ENCODE results near the gene CAMTA1.

The CAMTA1 gene

DNA sequence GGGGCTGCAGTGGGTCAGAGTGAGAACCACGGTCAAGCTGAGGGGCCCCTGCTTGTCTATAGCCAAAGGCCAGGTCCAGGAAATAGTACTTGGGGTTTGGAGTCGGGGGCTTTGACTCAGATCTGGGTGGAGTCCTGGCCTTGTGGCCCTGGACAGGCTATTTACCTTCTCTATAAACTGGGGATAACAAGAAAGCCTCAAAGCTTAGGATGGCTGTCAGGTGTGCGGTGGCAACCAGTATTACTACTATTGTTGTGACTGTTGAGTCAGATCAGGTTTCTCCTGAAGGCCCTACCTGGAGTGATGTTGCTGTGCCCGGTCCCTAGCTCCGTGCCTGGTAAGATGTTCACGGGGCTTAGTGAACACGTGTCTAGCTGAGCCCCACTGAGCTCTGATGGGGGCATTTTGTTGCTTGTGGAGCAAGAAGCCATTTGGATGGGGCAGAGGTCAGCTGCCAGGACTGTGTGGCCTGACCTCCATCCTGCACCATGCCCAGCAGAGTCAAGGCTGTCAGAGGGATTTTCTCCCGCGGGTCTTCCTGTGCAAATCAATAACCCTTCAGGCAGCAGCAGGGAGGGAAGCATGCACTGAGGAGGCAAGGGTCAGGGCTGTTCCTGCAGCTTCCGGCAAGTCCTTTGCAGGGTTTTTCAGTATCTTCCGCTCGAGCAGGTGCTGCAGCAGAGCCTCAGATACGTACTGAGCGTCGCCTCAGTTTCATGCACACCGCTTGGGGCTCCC lies 170.3 kb downstream of the CAMTA1 start:
- no peak for DNase-seq (ENCODE audit: low read depth in 1 of 2, low spot score in 1 of 2)

DNA sequence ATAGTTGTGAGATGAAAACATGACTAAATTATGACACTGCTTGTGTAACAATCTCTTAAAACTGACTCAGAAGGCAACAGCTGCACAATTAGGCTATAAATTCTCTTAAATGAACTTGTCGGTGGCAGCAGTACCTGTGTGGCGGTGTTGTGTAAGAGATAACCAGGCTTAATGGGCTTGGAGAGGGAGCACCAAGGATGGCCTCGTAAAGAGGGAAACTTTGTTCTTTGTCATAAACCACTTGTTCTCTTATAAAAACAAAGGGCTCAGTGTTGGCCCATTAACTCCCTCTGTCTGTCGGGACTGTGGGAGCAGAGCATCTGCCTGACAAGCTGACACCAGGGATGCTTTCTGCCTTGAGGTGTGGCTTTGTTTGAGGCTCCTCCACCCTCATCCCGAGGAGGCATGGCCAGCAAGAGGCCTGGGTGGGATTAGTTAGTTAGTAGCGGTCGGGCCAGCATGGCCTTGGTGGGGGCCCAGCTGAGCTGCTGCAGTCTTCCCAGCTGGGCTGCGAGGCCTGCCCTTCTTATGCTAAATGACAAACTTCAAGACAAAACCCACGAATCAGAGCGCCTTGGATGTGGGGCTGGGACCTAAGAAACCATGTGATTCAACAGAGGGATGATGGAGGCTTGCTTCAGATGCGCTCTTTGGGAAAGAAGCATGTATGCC lies 171.4 kb downstream of the CAMTA1 start:
- no peak for DNase-seq (ENCODE audit: low read depth in 1 of 2, low spot score in 1 of 2)

DNA sequence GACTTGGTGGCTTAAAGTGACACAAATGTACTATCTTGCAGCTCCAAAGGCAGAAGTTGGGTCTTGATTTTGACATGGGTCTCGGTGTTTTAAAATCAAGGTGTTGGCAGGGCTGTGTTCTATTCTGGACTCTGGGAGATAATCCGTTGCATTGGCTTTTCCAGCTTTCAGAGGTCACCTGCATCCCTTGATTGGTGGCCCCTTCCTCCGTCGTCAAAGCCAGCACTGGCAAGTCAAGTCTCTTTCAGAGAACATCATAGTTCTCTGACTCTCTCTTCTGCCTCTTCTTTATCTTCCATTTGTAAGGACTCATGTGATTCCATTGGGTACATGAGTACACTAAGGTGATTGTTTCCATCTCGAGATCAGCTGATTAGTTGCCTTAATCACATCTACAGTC lies 172.1 kb downstream of the CAMTA1 start:
- DNase-seq (ENCODE audit: low read depth in 1 of 2, low spot score in 1 of 2), result no peak

DNA sequence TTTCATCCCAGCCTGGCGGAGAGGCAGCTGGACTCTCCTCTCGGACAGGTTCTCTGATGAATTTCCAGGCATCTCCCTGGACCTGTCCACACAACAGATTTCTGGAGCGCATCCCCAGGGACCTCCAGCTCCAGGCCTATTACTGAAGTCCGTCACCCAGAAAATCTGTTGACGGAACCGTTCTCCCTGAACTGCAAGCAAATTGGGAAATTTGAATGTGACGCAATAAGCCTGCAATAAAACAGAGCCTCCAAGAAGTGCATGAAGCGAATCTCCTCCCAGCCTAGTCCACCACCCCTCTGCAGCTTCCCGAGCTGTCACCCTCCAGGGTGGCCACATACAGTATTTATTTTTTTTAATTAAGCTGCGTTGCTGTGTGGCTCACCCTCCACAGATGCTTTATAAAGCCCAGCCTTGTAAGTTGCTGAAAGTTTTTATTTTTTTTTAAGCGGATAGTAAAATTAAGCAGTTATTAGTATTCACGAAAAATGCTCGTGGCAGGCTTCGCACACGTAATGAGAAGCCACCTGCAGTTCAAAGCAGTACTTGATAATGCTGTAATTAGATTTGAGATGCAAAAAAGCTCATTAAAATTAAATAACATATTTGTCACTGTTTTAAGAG lies 173.3 kb downstream of the CAMTA1 start:
- no peak for DNase-seq (ENCODE audit: low read depth in 1 of 2, low spot score in 1 of 2)

DNA sequence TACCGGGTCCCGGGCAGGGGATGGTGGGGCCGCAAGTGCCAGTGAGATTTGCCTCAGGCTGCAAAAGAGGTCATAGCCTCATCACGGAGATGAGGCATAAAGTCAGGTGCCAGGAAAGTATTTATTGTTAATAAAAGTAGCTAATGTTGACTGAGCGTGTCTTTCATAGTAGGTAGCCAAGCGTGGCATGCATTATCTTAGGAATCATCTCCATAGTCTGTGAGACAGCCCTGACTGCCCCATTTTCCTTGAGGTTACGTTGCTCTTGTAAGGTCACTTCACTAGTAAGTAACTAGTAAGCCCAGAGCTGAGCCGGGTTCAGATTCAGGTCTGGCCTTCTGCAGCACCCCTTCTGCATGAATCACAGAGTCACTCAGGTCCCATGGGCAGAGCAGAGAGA lies 174.2 kb downstream of the CAMTA1 start:
- no peak for DNase-seq (ENCODE audit: low read depth in 1 of 2, low spot score in 1 of 2)

DNA sequence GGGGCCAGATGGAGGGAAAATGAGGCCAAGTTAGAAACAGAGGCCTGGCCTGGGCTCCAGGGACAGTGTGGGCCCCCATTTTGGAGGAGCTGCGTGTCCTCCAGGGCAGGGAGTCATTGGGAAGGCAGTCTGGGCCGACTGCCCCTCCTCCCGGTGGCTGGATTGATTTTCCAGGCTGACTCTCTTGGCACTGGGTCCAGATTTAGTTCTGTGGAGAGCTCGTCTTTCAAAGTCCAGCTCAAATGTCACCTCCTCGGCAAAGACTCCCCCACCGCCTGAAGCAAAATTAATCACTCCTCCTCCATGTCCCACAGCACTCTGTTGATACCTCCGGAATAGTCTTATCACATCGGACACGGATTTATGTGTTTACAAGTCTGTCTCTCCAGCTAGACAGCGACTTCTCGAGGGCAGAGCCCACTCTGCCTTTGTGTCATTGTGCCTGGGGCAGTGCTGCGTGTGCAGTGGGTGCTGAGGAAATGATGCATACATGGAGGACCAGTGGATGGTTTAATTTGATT lies 175.1 kb downstream of the CAMTA1 start:
- no peak for DNase-seq (ENCODE audit: low read depth in 1 of 2, low spot score in 1 of 2)

DNA sequence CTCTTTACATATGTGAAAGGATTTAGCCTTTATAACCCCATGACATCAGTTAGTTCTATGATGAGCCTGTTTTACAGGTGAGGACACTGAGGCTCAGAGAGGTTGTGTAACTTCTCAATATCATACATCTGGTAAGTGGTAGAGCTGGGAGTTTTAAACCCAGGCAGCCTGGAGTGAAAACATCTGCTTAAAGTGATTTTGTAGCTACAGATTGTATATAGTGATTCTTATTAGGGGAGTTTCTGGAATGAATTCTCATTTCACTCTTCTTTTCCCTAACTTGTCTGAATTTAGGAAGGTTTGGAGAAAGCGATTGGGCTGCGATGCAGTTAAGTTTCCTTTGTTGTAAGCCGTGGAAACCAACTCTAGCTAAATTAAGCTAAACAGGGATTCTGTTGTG lies 175.6 kb downstream of the CAMTA1 start:
- DNase-seq (ENCODE audit: low read depth in 1 of 2, low spot score in 1 of 2), result no peak

DNA sequence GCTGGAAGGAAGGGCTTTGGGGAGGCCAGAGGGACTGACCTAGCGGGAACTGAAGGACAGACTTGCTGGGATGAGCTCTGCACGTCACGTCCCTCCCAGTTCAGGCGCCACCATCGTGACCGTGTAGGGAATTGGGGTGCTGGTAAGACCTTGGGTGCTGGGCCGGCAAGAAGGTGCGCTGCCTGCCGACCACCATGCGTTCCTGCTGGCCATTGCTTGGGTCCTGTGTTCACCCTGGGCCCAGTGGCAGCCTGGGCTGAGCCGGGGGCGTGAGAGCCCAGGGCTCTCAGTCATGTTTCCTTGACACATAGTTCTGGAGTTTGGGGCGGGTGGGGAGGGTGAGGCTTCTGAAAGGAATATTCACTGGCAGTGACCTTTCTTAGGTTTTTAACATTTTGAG lies 176.0 kb downstream of the CAMTA1 start:
- no peak for DNase-seq (ENCODE audit: low read depth in 1 of 2, low spot score in 1 of 2)

DNA sequence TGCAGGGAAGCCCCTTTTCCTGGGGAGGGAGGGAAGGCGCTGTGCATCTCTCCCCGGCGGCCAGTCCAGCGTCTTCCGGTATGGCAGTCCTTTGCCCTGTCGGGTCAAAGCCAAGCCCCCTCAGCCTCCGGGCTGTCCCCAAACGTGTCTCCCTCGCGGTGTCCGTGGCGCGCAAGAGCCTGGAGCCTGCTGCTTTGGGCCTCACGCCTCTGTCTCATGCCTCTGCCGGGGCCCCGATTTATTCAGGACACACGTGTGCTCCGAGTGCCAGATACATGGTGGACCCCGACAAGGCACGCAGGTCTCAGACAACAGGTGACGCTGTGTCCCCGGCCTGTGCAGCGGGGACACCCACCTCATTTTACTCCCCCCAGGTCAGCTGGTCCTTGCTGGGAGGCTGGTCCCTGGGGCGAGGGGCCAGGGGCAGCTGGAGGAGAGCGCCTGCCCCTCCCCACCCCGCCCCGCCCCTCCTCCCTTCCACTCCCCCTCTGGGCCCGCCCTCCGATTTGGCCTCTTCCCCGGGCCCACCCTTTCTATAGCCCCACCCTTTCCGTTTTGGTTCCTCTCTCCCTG lies 176.7 kb downstream of the CAMTA1 start:
- DNase-seq (ENCODE audit: low read depth in 1 of 2, low spot score in 1 of 2), result no peak

DNA sequence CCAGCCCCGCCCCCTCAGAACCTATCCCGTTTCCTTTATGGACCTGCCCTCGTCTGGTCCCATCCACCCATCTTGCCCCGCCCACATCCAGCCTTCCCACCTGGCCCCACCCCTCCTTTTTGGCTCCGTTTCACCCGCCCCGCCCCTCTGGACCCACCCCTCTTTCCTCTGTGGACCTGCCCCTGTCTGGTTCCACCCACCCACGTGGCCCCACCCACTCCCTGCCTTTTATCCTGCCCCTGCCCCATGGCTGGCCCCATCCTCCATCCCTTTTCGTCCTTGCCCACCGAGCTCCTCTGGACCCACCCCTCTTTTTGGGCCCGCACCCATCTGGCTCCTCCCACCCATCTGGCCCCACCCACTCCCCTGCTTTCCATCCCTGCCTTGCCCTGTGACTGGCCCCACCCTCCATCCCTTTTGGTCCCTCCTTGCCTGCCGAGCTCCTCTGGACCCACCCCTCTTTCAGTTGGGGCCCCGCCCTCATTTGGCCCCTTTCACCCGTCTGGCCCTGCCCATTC lies 177.3 kb downstream of the CAMTA1 start:
- DNase-seq (ENCODE audit: low read depth in 1 of 2, low spot score in 1 of 2), result peak in 1 of 2 donors; percentile 27

DNA sequence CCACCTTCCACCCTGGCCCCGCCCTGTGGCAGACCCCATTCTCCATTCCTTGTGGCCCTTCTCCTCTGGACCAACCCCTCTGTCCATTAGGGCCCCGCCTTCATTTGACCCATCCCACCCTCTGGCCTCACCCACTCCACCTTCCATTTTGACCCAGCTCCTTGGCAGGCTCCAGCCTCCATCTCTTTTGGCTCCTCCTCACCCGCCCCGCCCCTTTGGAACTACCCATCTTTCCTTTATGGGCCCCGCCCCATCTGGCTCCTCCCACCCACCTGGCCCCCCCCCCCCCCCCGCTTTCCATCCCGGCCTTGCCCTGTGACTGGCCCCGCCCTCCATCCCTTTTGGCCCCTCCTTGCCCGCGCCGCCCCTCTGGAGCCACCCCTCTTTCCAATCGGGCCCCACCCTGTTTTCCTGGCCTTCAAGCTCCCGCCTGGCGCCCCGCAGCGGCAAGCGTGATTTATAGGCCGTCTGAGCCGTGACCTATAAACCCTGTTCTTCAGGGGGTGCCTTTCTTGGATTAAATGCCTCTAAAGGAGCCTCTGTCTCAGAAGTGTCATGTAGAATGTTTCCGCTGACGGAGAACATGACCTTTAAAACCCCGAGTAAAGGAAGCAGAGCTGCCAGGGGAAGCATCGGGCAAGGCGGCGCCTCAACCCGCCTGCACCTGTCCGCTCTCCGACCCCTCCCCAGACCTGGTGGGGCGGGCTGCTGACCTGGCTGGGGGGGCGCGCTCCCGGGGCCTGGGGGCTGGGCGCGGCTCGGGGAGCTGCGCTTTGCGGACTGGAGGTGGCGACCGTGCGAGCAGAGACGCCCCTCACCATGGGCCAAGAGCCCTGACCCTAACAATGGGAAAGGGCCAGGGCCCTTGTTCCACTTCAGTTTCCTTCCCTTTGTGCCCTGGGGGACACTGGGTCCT lies 178.0 kb downstream of the CAMTA1 start:
- peak; percentile 4 to 47 for DNase-seq (ENCODE audit: low read depth in 1 of 2, low spot score in 1 of 2)

DNA sequence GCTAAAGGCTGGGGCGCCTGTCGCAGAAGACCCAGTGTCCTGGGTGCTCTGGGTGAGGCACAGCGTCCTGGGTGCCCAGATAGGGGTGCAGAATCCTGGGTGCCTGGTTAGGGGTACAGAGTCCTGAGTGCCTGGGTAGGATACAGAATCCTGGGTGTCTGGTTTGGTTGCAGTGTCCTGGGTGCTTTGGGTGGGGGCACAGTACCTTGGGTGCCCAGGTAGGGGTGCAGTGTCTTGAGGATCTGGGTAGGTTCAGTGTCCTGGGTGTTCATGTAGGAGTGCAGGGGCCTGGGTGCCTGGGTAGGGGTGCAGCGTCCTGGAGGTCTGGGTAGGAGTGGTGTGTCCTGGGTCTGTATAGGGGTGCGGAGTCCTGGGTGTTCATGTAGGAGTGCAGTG lies 178.7 kb downstream of the CAMTA1 start:
- DNase-seq (ENCODE audit: low read depth in 1 of 2, low spot score in 1 of 2), result no peak

DNA sequence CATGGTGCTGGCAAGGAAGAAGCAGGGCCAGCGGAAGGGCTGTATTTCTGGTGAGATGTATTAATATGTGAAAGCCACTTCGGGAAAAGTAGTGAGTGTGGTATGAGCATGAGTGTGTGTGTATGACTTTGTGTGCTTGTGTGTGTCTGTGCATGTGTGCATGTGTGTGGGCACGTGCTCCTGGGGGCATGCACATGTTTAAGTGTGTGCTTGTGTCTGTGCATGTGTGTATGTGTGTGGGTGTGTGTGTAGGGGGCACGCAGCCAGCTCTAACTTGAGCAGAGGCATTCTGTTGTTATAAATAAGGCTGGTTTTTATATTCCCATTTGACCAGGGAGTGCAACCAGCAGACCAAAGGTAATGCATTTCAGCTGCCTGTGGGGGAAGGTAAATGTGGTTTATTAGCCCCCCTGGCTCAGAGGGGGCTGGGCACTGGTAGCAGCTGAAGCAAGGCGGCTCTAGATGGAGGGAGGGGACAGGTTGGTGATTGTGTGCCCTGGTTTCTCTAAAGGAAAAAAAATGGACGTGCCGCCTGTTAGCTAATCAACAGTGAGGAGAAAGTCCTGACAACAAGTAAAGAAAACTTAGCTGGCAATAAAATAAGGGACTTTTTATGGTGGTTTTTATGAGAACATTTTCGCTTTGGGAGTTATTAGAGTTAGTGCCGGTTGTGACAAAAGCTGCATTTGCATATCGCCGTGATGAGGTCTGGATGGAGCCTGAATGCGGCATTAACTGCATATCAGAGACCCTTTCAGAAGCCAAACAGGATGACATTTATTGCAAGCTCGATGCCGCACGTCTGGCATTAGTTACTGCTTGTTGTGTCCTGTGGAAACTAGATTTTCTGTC lies 180.1 kb downstream of the CAMTA1 start:
- DNase-seq (ENCODE audit: low read depth in 1 of 2, low spot score in 1 of 2), result no peak

DNA sequence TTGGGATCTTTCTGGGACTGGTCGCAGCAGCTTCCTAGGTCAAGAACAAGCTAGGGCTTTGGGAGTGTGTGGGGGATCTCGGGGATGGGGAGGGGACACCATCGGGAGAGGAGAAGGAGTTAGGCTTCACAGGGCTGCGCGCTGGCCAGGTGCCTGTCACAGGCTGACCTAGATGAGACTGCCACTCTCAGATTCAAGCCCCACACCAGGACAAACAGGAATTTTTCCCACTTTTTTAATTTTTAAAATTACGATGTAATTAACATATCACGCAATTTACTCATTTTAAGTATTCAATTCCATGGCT lies 180.6 kb downstream of the CAMTA1 start:
- no peak for DNase-seq (ENCODE audit: low read depth in 1 of 2, low spot score in 1 of 2)

DNA sequence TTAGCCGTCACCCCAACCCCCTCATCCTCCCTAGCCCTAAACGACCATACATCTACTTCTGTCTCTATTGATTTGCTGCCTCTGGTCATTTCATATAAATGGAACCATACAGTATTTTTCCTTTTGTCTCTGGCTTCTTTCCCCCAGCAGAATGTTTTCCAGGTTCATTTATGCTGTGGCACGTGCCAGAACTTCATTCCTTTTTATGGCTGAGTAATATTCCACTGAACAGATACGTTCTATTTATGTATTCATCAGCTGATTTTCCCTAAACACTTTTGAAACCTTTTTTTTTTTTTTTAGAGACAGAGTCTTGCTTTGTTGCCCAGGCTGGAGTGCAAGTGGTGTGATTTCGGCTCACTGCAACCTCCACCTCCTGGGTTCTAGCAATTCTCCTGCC lies 181.1 kb downstream of the CAMTA1 start:
- DNase-seq (ENCODE audit: low read depth in 1 of 2, low spot score in 1 of 2), result no peak

DNA sequence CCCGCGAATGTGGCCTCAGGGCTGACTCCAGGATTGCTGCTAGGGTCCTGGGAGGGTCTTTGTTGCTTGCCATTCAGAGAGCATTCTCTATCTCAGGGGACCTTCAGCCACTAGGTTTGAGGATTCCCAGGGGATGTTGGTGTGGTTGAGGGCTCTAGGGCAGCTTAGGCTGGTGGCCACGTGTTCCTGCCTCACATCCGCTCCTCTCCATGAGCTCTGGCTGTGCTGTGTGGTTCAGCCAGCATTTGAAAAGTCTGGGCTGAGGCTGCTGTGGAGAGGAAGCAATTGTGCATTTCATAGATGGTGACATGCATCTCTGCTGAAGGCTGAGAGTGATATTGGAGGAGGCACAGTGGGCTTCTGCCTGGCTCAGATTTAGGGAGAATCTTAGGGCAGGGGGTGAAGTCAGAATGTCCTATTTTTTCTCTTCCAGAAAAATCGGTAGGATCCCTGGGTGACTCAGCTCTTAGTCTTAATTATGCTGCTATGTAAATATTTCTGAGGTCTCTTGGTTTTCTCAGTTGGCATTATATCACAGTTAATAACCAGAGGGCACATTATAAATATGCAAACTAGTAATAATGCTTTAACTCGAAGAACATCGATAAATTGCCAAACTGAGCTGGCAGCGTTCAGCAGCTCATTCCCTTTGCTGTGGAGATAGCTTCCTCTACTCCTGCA lies 182.3 kb downstream of the CAMTA1 start:
- DNase-seq (ENCODE audit: low read depth in 1 of 2, low spot score in 1 of 2), result no peak

DNA sequence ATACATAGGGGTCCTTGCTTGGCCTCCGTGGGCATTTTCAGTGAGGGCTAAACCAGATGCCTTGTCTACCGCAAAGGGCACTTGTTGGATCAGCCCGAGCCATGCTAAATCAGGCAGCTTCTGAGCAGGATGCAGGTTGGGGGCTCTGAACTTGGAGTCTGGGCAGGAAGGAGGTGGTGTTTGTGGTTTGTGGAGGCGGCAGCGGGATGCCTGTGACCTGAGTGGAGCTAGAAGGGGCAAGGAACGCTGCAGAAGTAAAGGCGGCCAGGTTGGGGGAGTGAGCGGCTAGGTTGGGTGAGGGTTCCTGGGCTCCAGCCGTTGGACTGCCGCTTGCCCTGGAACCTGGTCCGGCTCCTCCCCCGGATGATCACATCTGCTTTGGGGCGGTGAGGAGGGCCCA lies 183.9 kb downstream of the CAMTA1 start:
- no peak for DNase-seq (ENCODE audit: low read depth in 1 of 2, low spot score in 1 of 2)

DNA sequence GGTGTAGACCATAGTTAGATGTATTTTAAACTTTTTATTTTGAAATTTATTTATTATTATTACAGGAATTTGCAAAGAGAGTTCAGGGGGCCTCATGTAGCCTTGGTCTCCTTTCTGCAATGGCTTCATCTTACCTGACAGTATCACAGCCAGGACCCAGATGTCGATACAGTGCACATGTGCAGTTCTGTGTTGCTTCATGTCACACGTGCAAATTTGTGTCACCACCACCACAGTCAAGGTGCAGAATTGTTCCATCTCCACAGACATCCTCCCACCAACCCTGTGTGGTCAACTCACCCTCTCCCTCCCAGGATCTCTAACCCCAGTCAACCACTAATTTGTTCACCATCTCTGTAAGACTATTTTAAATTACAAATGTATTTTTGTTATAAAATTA lies 184.5 kb downstream of the CAMTA1 start:
- no peak for DNase-seq (ENCODE audit: low read depth in 1 of 2, low spot score in 1 of 2)

DNA sequence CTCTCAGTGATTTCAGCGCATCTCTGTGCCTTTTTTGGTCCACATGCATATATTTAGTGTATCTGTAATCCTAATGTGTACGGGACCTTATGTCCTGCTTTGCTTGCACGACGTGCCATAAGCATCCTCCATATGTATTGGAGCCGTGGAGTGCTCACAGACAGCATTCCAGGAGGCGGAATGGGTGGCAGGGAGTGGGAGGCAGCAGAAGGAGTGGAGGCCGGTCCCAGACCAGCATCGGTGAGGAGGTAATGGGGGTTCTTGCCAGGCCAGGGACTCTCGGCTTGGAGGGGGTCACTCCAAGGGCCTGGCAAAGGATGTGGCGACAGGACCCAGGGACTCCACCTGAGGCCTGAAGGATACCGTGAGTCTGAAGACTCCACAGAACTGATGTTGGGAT lies 185.0 kb downstream of the CAMTA1 start:
- no peak for DNase-seq (ENCODE audit: low read depth in 1 of 2, low spot score in 1 of 2)

Measured in activated CD4-positive, alpha-beta T cell treated with anti-CD3 and anti-CD28 coated beads, Interleukin-2, amount 50 U/mL, for 24 hours (primary cell).